ENCODE results near the gene SRCAP.

GRCh38 chr16:30777591-30778297 lies 78.8 kb downstream of the SRCAP start:
- TF ChIP-seq CTCF (IDR thresholded peaks at IDR 0.05) (no peak), POLR2A (IDR thresholded peaks at IDR 0.05) (no peak)
